Chondrocyte (in vitro differentiated cells): ENCODE data around the gene MC1R. TPM values are rescaled to one million over a fixed set of nuclear protein-coding genes. Genes with fewer than 3 reads are reported as not detected.

Experiments
- DNase-seq: peaks from one replicate; pipeline ENCODE4 v3.0.0; 2021; ENCODE audit warnings: mixed read lengths, low spot score
- H3K27ac Mint-ChIP-seq: one replicate; pipeline ENCODE4 v1.8.0; 2021; ENCODE audit warnings: mild to moderate bottlenecking, moderate library complexity, mixed read lengths; ENCODE audit not compliant: unreplicated experiment
- H3K27me3 Mint-ChIP-seq: 2 replicates; pipeline ENCODE4 v1.8.0; 2021; ENCODE audit warnings: low read depth, mixed read lengths
- H3K36me3 Mint-ChIP-seq: 2 replicates; pipeline ENCODE4 v1.8.0; 2021; ENCODE audit warnings: low read depth, mixed read lengths
- H3K4me1 Mint-ChIP-seq: 2 replicates; pipeline ENCODE4 v1.8.0; 2021; ENCODE audit warnings: low read depth, mild to moderate bottlenecking, mixed read lengths
- H3K4me3 Mint-ChIP-seq: one replicate; pipeline ENCODE4 v1.8.0; 2021; ENCODE audit warnings: mild to moderate bottlenecking, moderate library complexity, mixed read lengths; ENCODE audit not compliant: unreplicated experiment
- H3K9me3 Mint-ChIP-seq: 2 replicates; pipeline ENCODE4 v1.8.0; 2021; ENCODE audit warnings: low read depth, mixed read lengths
- total RNA-seq: library from RNA; stranded (reverse); gene quantifications from 3 replicates; pipeline ENCODE4 v1.2.1, GENCODE V29; 2021
- TF ChIP-seq, protein P1 (sequence below): fragments of 200-600 bp; sonication (generic); IDR thresholded peaks from 2 replicates; pipeline ENCODE4 v1.5.0; 2021; ENCODE audit warnings: antibody characterized with exemption, mild to moderate bottlenecking, moderate library complexity

The MC1R gene
- total RNA-seq, 1 donor from 2014 or later = 4.2 TPM

- Mint-ChIP-seq H3K4me1 (no peaks in the 10 kb centered on the region), H3K9me3 (no peaks in the 10 kb centered on the region), H3K36me3 (peaks cover 29% of the 10 kb centered on the region), H3K4me3 (no peak overlapping the region), H3K27me3 (no peaks in the 10 kb centered on the region), H3K27ac (no peak overlapping the region)
- DNase-seq = no peak
- TF ChIP-seq, protein P1, sequence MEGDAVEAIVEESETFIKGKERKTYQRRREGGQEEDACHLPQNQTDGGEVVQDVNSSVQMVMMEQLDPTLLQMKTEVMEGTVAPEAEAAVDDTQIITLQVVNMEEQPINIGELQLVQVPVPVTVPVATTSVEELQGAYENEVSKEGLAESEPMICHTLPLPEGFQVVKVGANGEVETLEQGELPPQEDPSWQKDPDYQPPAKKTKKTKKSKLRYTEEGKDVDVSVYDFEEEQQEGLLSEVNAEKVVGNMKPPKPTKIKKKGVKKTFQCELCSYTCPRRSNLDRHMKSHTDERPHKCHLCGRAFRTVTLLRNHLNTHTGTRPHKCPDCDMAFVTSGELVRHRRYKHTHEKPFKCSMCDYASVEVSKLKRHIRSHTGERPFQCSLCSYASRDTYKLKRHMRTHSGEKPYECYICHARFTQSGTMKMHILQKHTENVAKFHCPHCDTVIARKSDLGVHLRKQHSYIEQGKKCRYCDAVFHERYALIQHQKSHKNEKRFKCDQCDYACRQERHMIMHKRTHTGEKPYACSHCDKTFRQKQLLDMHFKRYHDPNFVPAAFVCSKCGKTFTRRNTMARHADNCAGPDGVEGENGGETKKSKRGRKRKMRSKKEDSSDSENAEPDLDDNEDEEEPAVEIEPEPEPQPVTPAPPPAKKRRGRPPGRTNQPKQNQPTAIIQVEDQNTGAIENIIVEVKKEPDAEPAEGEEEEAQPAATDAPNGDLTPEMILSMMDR = no peak
These were observed 18.7 kb upstream of the MC1R start for GRCh38 chr16:89899879-89900481.

GRCh38 chr16:89900885-89901284 is 17.8 kb upstream of the MC1R start:
- no peak overlapping the region for H3K4me3 Mint-ChIP-seq
- no peaks in the 10 kb centered on the region for H3K9me3 Mint-ChIP-seq
- no peak for DNase-seq
- H3K36me3 Mint-ChIP-seq = peaks cover 28% of the 10 kb centered on the region
- no peak overlapping the region for H3K27ac Mint-ChIP-seq
- H3K4me1 Mint-ChIP-seq = no peaks in the 10 kb centered on the region
- H3K27me3 Mint-ChIP-seq = no peaks in the 10 kb centered on the region
- TF ChIP-seq, protein P1 = no peak

DNA sequence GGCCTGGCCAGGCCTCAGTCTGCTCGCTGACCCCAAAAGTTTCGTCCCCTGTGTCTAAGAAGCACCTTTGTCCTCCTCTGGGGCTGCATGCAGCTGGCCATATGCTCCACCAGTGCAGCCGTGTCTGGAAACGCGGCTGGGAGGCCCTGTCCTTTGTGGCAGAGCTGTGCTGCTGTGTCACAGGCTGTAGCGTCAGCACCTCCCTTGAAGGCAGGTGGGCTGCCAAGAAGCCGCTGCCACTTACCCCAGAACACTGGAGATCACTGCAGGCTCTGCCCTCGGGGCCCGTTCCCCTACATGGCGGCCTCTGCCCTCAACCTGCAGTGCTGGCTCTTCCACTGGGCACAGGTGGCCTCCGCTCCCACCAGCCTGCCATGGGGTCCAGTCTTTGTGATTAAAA is 15.7 kb upstream of the MC1R start:
- Mint-ChIP-seq H3K36me3 (peaks cover 37% of the 10 kb centered on the region), H3K4me1 (no peaks in the 10 kb centered on the region), H3K9me3 (no peaks in the 10 kb centered on the region), H3K27ac (no peak overlapping the region), H3K4me3 (no peak overlapping the region), H3K27me3 (no peaks in the 10 kb centered on the region)
- TF ChIP-seq, protein P1 = no peak
- DNase-seq = peak; percentile 81

DNA sequence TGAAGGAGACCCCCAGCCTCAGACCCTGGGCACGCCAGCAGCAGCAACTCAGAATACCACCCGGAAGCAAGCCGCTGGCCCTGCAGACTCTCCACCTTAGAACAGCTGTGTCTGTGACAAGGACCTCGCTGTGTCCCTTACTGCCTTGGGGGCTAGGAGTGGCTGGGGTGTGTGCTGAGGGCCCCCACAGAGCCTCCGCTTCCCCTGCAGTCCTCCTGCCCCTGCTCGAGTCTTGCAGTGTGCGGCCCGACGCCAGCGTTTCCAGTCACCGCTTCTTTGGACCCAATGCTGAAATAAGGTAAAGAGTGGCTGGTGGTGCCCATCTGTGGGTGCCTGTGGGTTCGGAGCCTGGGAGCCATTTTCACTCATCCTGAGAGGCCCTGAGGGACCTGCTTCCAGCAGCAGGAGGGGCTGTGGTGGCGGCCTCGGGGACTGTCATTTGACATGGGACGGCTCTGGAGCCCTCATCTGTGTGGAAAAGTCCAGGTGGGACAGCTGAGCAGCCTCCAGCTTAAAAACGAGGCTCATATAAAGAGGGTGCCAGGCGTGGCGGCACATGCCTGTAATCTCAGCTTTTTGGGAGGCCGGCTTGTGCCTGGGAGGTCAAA is 14.7 kb upstream of the MC1R start:
- H3K27me3 Mint-ChIP-seq = no peaks in the 10 kb centered on the region
- TF ChIP-seq, protein P1 = no peak
- H3K9me3 Mint-ChIP-seq = no peaks in the 10 kb centered on the region
- no peaks in the 10 kb centered on the region for H3K4me1 Mint-ChIP-seq
- no peak overlapping the region for H3K4me3 Mint-ChIP-seq
- H3K27ac Mint-ChIP-seq = no peak overlapping the region
- H3K36me3 Mint-ChIP-seq = peaks cover 31% of the 10 kb centered on the region
- DNase-seq = no peak

DNA sequence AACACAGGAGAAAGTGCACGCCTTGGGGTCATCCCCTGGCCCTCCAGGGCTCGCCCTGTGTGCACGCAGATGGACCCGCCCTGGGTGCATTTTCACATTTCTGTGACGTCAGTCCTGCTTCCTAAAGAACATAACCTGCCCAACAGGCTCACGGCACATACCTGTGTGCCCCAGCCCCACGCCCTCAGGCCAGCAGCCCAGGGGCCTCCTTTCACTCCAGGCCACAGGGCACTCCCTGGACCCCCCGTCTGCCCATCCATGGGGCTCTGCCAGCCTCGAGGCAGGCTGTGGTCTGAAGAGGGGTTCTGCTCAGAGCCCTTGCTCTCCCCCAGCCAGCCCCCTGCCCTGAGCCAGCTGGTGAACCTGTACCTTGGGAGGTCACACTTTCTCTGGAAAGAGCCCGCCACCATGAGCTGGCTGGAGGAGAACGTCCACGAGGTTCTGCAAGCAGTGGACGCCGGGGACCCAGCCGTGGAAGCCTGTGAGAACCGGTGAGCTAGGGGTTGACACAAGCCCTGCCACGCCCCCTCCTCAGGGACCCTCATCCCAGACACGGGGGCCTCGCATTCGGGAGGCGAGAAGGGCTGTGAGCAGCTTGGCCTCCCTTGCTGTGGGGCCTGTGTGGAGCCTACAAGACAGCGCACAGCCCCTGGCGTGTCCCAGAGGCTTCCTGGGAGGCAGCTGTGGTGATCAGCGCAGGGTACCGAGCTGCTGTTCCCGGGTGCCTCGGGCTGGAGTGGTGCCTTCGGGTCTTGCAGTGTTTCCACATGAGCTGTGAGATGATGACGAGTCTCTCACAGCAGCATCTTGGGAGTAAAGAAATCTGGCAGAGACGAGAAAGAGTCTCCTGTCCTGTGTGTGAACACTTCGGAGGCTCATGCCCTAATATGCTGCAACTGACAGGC is 13.8 kb upstream of the MC1R start:
- TF ChIP-seq, protein P1 = no peak
- DNase-seq = no peak
- Mint-ChIP-seq H3K27me3 (no peaks in the 10 kb centered on the region), H3K9me3 (no peaks in the 10 kb centered on the region), H3K4me3 (no peak overlapping the region), H3K27ac (no peak overlapping the region), H3K36me3 (peaks cover 27% of the 10 kb centered on the region), H3K4me1 (no peaks in the 10 kb centered on the region)
